CD4-positive, alpha-beta T cell treated with Interleukin-21 for 1 hour (primary cell): Measurements from ENCODE around the gene DCST2.

Experiments
- DNase-seq: peaks from one replicate; pipeline ENCODE4 v3.0.0-alpha.2; 2020

Gene DCST2

GRCh38 chr1:155069551-155070157 lies 36.1 kb upstream of the DCST2 start:
- no peak for DNase-seq

- DNase-seq = no peak
These were observed 35.0 kb upstream of the DCST2 start for GRCh38 chr1:155068599-155068998.

GRCh38 chr1:155066777-155067176 lies 33.2 kb upstream of the DCST2 start:
- no peak for DNase-seq

GRCh38 chr1:155064832-155065429 lies 31.4 kb upstream of the DCST2 start:
- DNase-seq = no peak

- no peak for DNase-seq
These were observed 30.7 kb upstream of the DCST2 start for GRCh38 chr1:155064111-155064831.

GRCh38 chr1:155063550-155064110 lies 30.0 kb upstream of the DCST2 start, which contains the start of gene EFNA4:
Gene EFNA4 (plus strand): TSS chr1:155063740. CDS start chr1:155063824, 84 bp downstream.
- DNase-seq = peak; percentile 87

GRCh38 chr1:155062702-155063411 lies 29.3 kb upstream of the DCST2 start:
- DNase-seq = peak; percentile 77

GRCh38 chr1:155062151-155062686 lies 28.6 kb upstream of the DCST2 start:
- no peak for DNase-seq

GRCh38 chr1:155061381-155062150 lies 28.0 kb upstream of the DCST2 start:
- peak; percentile 95 for DNase-seq

- no peak for DNase-seq
These were observed 27.2 kb upstream of the DCST2 start for GRCh38 chr1:155060736-155061135.

- no peak for DNase-seq
These were observed 24.2 kb upstream of the DCST2 start for GRCh38 chr1:155057788-155058211.

- DNase-seq = no peak
These were observed 23.5 kb upstream of the DCST2 start for GRCh38 chr1:155057104-155057503.

- DNase-seq = no peak
These were observed 20.0 kb upstream of the DCST2 start for GRCh38 chr1:155053531-155054105.

- no peak for DNase-seq
These were observed 19.1 kb upstream of the DCST2 start for GRCh38 chr1:155052439-155053395.

GRCh38 chr1:155051777-155052398 lies 18.3 kb upstream of the DCST2 start:
- peak; percentile 62 for DNase-seq

GRCh38 chr1:155051342-155051776 lies 17.8 kb upstream of the DCST2 start:
- no peak for DNase-seq

GRCh38 chr1:155050560-155051341 lies 17.2 kb upstream of the DCST2 start, which contains the start of gene ADAM15:
Gene ADAM15 (plus strand): TSS chr1:155051316. CDS start chr1:155051387, 71 bp downstream.
- peak; percentile 86 for DNase-seq

- DNase-seq = no peak
These were observed 16.3 kb upstream of the DCST2 start for GRCh38 chr1:155049651-155050559.
